WI38 (cell line): ENCODE measurements around the gene SGCD.

Source experiments
- H3K4me3 ChIP-seq: 2 replicates; pipeline ENCODE4 v1.5.1; 2011; ENCODE audit warnings: low read depth, mild to moderate bottlenecking, control low read depth, low read length
- TF ChIP-seq, protein P1 (sequence below): IDR thresholded peaks from 2 replicates; pipeline ENCODE4 v1.5.1; 2012; ENCODE audit warnings: low read depth, mild to moderate bottlenecking, control low read depth, low read length

The SGCD gene

DNA sequence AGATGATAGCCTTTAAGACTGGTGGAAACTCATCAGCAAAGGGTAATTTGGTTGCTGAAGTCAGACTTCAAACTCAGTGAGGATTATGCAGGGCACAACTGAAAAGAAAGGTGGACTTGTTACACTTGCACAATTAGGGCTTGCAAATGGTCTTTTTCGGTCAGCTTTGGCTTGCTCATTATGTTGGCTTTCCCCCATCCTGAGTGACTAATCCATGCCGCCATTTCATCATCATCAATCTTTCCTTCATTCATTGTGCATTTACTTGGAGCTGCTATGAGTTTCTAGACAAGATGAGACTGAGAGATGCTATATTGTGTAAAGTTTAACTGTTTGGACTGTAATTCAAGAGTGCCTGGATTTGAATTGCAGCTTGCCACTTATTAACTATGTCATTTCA is 388.3 kb downstream of the SGCD start:
- no peak overlapping the region for H3K4me3 ChIP-seq
- TF ChIP-seq, protein P1, sequence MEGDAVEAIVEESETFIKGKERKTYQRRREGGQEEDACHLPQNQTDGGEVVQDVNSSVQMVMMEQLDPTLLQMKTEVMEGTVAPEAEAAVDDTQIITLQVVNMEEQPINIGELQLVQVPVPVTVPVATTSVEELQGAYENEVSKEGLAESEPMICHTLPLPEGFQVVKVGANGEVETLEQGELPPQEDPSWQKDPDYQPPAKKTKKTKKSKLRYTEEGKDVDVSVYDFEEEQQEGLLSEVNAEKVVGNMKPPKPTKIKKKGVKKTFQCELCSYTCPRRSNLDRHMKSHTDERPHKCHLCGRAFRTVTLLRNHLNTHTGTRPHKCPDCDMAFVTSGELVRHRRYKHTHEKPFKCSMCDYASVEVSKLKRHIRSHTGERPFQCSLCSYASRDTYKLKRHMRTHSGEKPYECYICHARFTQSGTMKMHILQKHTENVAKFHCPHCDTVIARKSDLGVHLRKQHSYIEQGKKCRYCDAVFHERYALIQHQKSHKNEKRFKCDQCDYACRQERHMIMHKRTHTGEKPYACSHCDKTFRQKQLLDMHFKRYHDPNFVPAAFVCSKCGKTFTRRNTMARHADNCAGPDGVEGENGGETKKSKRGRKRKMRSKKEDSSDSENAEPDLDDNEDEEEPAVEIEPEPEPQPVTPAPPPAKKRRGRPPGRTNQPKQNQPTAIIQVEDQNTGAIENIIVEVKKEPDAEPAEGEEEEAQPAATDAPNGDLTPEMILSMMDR, result no peak

DNA sequence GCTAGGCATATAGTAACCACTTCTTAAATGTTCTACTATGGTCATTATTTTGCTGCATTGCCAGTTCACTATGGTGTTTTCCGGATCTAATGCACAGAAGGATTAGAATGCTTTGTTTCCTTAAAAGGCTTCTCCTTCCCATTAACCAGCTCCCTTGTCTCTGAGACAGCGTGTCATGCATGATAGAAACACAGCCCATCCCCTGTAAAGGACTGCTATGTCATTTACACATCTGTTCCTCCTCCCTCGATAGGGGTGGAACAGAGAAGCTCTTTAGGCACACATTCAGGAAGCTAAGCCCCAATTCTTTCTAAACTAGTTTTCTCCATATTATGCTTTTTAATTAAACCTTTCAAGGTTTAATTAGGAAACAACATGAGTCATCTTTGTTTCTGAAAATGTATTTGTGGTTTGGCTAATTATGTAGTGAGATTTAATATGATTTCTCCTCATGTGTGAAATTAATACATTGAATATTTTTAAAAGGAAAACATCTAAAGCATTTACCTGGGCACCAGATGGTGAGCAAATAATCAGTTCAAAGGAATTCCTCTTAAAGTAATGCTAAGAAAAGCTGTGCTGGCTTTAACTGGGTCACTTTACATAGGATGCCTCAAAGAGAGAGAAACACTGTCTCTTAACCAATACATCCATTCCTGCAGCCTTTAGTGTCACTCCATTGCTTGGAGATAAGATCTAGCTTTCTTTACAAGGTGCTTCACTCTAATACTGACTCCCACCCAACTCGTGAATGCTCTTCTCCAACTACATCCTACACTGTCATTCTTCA is 389.8 kb downstream of the SGCD start:
- H3K4me3 ChIP-seq, result no peak overlapping the region
- TF ChIP-seq, protein P1, result no peak

DNA sequence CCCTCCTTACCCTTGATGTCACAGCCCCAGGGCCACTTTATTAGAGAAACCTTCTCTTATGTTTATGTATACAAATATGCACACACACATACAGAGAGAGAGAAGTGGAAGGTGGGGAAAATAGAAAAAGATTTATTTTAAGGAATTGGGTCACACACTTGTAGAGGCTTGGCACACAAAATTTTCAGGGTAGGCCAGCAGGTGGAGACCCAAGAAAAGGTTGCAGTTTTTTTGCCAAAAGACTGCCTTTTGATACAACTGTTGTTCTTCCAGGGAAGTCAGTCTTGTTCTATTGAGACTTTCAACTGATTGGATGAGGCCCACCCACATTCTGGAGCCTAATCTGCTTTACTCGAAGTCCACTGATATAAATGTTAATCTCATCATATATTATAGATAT is 392.0 kb downstream of the SGCD start:
- TF ChIP-seq, protein P1, result no peak
- no peak overlapping the region for H3K4me3 ChIP-seq

DNA sequence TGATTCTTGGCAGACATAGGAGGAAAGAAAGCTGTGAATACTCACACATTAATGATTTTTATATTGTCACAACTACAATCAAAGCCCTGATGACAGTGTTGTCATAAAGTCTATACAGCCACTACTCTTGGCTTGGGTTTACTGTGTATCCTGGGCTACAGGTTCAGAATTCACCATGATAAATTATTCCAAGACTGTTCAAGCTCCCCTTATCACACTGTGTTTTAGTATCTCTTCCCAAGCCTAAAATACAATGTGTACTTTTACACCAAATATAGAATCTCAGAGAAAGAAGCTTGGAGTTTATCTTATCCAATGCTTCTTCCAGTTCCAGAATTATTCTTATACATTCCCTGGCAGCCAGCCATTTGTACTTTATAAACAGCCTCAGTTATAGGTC is 395.4 kb downstream of the SGCD start:
- TF ChIP-seq, protein P1, result no peak

DNA sequence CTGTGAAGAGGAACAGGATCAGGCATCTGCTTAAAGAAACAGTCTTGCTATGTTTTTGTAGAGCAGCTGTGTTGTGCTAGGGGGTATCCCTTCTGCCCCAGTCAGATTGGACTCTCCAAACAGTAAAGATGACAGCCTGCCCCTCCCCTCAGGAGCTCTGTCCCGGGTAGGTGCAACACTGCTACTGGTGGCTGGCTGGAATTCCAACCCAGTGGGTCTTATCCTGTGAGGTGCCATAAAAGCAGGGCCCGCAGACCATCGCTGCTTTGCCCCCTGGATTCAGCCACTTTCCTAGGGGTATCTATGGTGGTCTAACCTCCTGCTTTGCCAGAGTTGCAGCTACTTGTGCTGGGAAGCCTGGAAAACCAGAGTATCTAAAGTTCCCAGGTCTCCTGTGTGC is 408.5 kb downstream of the SGCD start:
- H3K4me3 ChIP-seq, result no peak overlapping the region
- TF ChIP-seq, protein P1, result no peak

More for the DNA sequence above, 395.4 kb downstream of the SGCD start:
- H3K4me3 ChIP-seq, result no peak overlapping the region

DNA sequence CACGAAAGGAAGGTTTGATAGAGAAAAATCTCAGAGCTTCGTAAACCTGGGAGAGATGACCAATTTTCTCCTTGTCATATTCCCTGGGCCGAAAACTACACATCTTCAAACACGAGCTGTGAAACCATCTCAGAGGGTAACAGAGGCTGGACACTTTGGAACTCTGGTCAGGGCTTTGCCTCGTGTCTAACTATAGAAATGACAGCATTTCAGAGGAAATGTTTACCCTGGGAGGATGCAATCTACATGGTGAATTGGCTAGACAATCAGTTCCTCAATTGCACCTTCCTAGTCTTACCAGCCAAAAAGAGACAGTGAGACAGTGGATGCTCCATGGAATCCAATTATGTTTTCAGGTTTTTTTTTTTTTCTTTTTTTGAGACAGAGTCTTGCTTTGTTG is 414.6 kb downstream of the SGCD start:
- TF ChIP-seq, protein P1, result no peak
- H3K4me3 ChIP-seq, result no peak overlapping the region

DNA sequence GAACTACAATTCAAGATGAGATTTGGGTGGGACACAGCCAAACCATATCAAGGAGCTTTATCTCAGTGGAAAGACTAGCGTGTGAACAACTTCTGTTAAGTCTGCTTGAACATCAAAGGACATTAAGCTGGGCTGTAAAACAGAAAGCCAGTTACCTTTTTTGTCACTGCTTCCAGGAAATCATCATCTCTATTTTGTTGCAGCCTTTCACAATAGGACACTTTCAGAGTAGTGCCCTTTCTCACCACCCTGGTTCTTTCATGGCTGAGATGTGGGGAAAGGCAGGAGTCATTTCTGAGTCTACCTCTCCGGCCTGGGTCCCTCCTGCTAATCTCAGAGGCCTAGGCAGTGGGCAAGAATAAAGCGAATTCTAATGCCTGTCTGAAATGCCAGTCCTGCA is 426.9 kb downstream of the SGCD start:
- TF ChIP-seq, protein P1, result no peak
- H3K4me3 ChIP-seq, result no peak overlapping the region
